ENCODE results near the gene SHISAL2A. TPM values are rescaled to one million over a fixed set of nuclear protein-coding genes. Genes with fewer than 3 reads are reported as not detected.

The SHISAL2A gene
- total and polyA plus RNA-seq, 2 donors (not counting 3 experiments of a cell fraction or from before 2014, with no cell fraction given) = not detected

- Histone ChIP-seq H3K9ac (replicated peaks; ENCODE audit: extremely low read depth, insufficient read depth, low read length) (no peak overlapping the region), H2AFZ (ENCODE audit: low read depth, low read length) (no peak overlapping the region), H3K27ac (ENCODE audit: insufficient read depth, low read depth, low read length) (no peak overlapping the region), H3K9me1 (replicated peaks; ENCODE audit: control insufficient read depth, extremely low read depth, insufficient read depth, low read length) (no peaks in the 10 kb centered on the region), H3K4me1 (ENCODE audit: control insufficient read depth, extremely low read depth, insufficient read depth, low read length) (no peaks in the 10 kb centered on the region), H3K4me3 (replicated peaks in 1 of 3; ENCODE audit: insufficient read depth in 1 of 3, low read depth in 1 of 3, low read length in 3 of 3) (no peak overlapping the region), H3K79me2 (ENCODE audit: control insufficient read depth, insufficient read depth, low read length) (no peaks in the 10 kb centered on the region), H3K4me2 (ENCODE audit: insufficient read depth, low read length) (no peak overlapping the region), H3K27me3 (ENCODE audit: control insufficient read depth in 2 of 2, insufficient read depth in 2 of 2, low read length in 2 of 2) (peaks cover 13 to 21% of the 10 kb centered on the region in 2 experiments), H3K36me3 (ENCODE audit: control insufficient read depth in 2 of 2, extremely low read depth in 1 of 2, insufficient read depth in 2 of 2, low read length in 2 of 2) (no peaks in the 10 kb centered on the region), H4K20me1 (replicated peaks; ENCODE audit: control insufficient read depth, extremely low read depth, insufficient read depth, low read length) (no peaks in the 10 kb centered on the region), H3K9me3 (replicated peaks; ENCODE audit: control insufficient read depth, insufficient read depth, low read length) (no peaks in the 10 kb centered on the region)
- CTCF ChIA-PET = no interaction called here
- POLR2A ChIA-PET = no interaction called here
- FAIRE-seq (no peak), DNase-seq (ENCODE audit: low read depth, low spot score) (no peak)
- intact Hi-C loops (cut with micrococcal nuclease) (no loop called here), dilution Hi-C loops (cut with MboI; ENCODE audit: extremely low pct_ligation_motif_present, low sequenced_read_pairs) (no loop called here)
- no TSS peak for BruUV-seq (replicated peaks)
- no peak for TF ChIP-seq POLR2A (IDR thresholded peaks at IDR 0.05; ENCODE audit: low read depth, low read length)
- TF ChIP-seq GATA2 (IDR thresholded peaks at IDR 0.05; ENCODE audit: insufficient read depth, insufficient read length, low read depth, low read length) = no peak
- no peak for TF ChIP-seq POLR2AphosphoS5 (IDR thresholded peaks at IDR 0.05; ENCODE audit: insufficient read depth, low read depth, low read length)
- no peak for TF ChIP-seq CTCF (IDR thresholded peaks at IDR 0.05; ENCODE audit: extremely low read depth in 1 of 2, insufficient read depth in 1 of 2, low read depth in 1 of 2, low read length in 2 of 2)
- TF ChIP-seq JUN (IDR thresholded peaks at IDR 0.05; ENCODE audit: borderline replicate concordance, insufficient read depth, insufficient read length, low read depth) = no peak
- TF ChIP-seq EZH2 (IDR thresholded peaks at IDR 0.05; ENCODE audit: borderline replicate concordance, low read depth, low read length, severe bottlenecking) = no peak
- TF ChIP-seq MAX (IDR thresholded peaks at IDR 0.05; ENCODE audit: insufficient read depth, insufficient read length) = no peak
- TF ChIP-seq MYC (IDR thresholded peaks at IDR 0.05; ENCODE audit: low read depth, low read length) = no peak
- no peak for TF ChIP-seq FOS (IDR thresholded peaks at IDR 0.05; ENCODE audit: borderline replicate concordance, insufficient read depth, low read length)
Observed at GRCh38 chr1:52588027-52588426, 44.9 kb upstream of the SHISAL2A start.

Data from endothelial cell of umbilical vein (primary cell).